IPS-20b (cell line): ENCODE data around the gene ATP8A1.

Source experiments
- H3K27ac ChIP-seq: one replicate; pipeline ENCODE4 v1.5.1; 2013; ENCODE audit warnings: low read length
- H3K27me3 ChIP-seq: 2 replicates; pipeline ENCODE4 v1.6.1; 2013; ENCODE audit warnings: mild to moderate bottlenecking, low read length, inconsistent platforms; ENCODE audit not compliant: insufficient read depth
- H3K36me3 ChIP-seq: 2 replicates; pipeline ENCODE4 v1.6.1; 2013; ENCODE audit warnings: low read depth, mild to moderate bottlenecking, inconsistent platforms, low read length, moderate library complexity; ENCODE audit not compliant: insufficient read depth
- H3K4me1 ChIP-seq: 2 replicates; pipeline ENCODE4 v1.6.1; 2013; ENCODE audit warnings: mild to moderate bottlenecking, control low read depth, inconsistent platforms, low read length, moderate library complexity; ENCODE audit not compliant: insufficient read depth
- H3K4me3 ChIP-seq: 2 replicates; pipeline ENCODE4 v1.5.1; 2013; ENCODE audit warnings: mild to moderate bottlenecking, low read length, inconsistent platforms
- H3K9ac ChIP-seq: 2 replicates; pipeline ENCODE4 v1.6.1; 2013; ENCODE audit warnings: low read depth, mild to moderate bottlenecking, inconsistent platforms, low read length, moderate library complexity
- H3K9me3 ChIP-seq: 2 replicates; pipeline ENCODE4 v1.6.1; 2013; ENCODE audit warnings: mild to moderate bottlenecking, low read depth, low read length, inconsistent platforms; ENCODE audit not compliant: insufficient read depth

The ATP8A1 gene

DNA sequence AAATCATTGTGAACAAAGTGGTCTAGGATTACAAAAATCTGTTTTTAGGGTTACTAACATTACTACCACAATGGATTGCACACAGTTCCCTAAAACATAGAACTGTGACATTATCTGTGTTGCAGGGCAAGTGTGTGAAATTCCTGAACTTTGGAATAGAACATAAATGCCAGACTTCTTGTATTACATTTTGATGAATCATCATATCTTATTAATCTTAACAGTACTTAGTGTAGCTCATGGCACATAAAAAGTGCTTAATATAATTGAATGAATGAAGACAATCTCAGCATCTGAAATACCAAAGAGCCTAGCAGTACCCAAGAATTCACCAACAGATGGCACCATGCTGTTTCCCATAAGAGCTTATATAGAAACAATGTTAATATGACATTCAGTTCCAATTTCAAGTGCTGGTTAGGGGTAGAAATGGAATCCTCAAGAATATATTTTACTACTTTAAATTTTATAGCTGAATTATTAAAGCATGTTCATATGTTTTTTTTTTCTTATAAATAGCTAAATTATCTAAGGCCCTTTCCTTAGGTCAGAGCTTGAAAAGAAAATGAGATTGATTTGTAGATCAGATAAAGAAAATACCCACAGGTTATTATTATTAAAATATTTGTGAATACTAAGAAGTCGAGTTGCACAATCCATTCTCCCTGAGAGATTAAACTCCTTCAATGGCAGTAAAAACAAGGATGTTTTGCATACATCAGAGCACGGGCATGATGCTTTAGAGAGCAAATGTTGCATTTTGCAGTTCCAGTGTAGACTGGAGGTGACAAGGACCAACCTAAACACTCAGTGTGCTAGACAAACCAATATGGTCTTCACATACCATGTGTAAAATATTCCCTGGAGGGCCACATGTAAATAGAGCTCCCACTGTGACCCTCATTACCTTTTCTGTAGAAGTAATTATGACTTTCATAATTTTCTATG, 285.3 kb downstream of the ATP8A1 start:
- no peaks in the 10 kb centered on the region for H3K27me3 ChIP-seq
- no peaks in the 10 kb centered on the region for H3K9me3 ChIP-seq
- H3K36me3 ChIP-seq = no peaks in the 10 kb centered on the region
- no peak overlapping the region for H3K4me3 ChIP-seq
- H3K9ac ChIP-seq = no peak overlapping the region
- H3K4me1 ChIP-seq = no peaks in the 10 kb centered on the region
- H3K27ac ChIP-seq = no peak overlapping the region

DNA sequence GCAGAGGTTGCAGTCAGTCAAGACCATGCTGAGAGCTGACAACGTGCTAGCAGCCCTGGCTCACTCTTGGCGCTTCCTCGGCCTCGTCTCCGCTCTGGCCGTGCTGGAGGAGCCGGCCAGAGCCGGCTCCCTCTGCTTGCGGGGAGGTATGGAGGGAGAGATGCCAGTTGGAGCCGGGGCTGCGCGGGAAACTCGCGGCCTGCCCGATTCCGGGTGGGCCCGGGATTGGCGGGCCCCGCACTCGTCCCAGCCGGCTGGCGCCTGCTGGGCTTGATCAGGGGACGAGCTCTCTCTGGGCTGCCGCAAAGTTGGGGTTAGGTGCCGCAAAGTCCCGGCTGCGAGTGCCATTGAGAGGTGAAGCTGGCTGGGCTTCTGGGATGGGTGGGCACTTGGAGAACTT, 287.4 kb downstream of the ATP8A1 start:
- Histone ChIP-seq H3K27me3 (no peaks in the 10 kb centered on the region), H3K4me3 (no peak overlapping the region), H3K36me3 (no peaks in the 10 kb centered on the region), H3K9me3 (no peaks in the 10 kb centered on the region), H3K27ac (no peak overlapping the region), H3K4me1 (no peaks in the 10 kb centered on the region), H3K9ac (no peak overlapping the region)

DNA sequence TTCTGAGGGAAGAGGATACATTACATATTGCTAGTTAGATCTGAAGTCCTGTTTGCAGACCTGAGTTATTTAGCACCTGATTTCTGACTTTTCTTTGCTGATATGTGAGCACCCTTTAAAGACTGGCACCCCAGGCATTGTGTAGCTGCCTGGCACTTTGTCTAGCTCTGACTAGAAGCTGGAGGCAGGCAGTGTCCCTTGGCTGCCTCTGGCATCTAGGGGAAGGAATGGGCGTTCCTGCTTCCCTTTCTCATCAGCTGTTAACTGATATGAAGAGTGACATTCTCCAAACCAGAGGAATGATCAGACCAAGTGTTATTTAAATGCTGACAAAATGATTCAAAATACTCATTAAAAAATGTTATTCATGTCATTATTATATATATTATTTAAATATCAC, 289.9 kb downstream of the ATP8A1 start:
- H3K9ac ChIP-seq = no peak overlapping the region
- H3K4me1 ChIP-seq = no peaks in the 10 kb centered on the region
- no peak overlapping the region for H3K4me3 ChIP-seq
- no peak overlapping the region for H3K27ac ChIP-seq
- no peaks in the 10 kb centered on the region for H3K36me3 ChIP-seq
- H3K9me3 ChIP-seq = no peaks in the 10 kb centered on the region
- no peaks in the 10 kb centered on the region for H3K27me3 ChIP-seq

GRCh38 chr4:42364266-42365053, 292.4 kb downstream of the ATP8A1 start:
- Histone ChIP-seq H3K9me3 (no peaks in the 10 kb centered on the region), H3K27me3 (no peaks in the 10 kb centered on the region; the same call in 1 of the 2 replicates), H3K27ac (no peak overlapping the region), H3K36me3 (no peaks in the 10 kb centered on the region), H3K4me1 (no peaks in the 10 kb centered on the region), H3K9ac (no peak overlapping the region), H3K4me3 (no peak overlapping the region)

- Histone ChIP-seq H3K36me3 (no peaks in the 10 kb centered on the region), H3K4me3 (no peak overlapping the region), H3K27ac (no peak overlapping the region), H3K4me1 (no peaks in the 10 kb centered on the region), H3K9me3 (no peaks in the 10 kb centered on the region), H3K27me3 (no peaks in the 10 kb centered on the region; the same call in 1 of the 2 replicates), H3K9ac (no peak overlapping the region)
Observed at GRCh38 chr4:42363614-42364013, 293.3 kb downstream of the ATP8A1 start.

GRCh38 chr4:42362591-42362990, 294.3 kb downstream of the ATP8A1 start:
- no peaks in the 10 kb centered on the region for H3K9me3 ChIP-seq
- H3K4me3 ChIP-seq = no peak overlapping the region
- H3K36me3 ChIP-seq = no peaks in the 10 kb centered on the region
- H3K27ac ChIP-seq = no peak overlapping the region
- no peaks in the 10 kb centered on the region; the same call in 1 of the 2 replicates for H3K27me3 ChIP-seq
- no peaks in the 10 kb centered on the region for H3K4me1 ChIP-seq
- no peak overlapping the region for H3K9ac ChIP-seq

GRCh38 chr4:42361456-42361855, 295.4 kb downstream of the ATP8A1 start:
- Histone ChIP-seq H3K9me3 (no peaks in the 10 kb centered on the region), H3K27ac (no peak overlapping the region), H3K36me3 (no peaks in the 10 kb centered on the region), H3K27me3 (no peaks in the 10 kb centered on the region; the same call in 1 of the 2 replicates), H3K4me3 (no peak overlapping the region), H3K9ac (no peak overlapping the region), H3K4me1 (no peaks in the 10 kb centered on the region)

GRCh38 chr4:42360256-42360669, 296.6 kb downstream of the ATP8A1 start:
- no peaks in the 10 kb centered on the region for H3K9me3 ChIP-seq
- no peak overlapping the region for H3K9ac ChIP-seq
- no peaks in the 10 kb centered on the region for H3K36me3 ChIP-seq
- H3K4me1 ChIP-seq = no peaks in the 10 kb centered on the region; the same call in 1 of the 2 replicates
- H3K4me3 ChIP-seq = no peak overlapping the region
- no peak overlapping the region for H3K27ac ChIP-seq
- no peaks in the 10 kb centered on the region; the same call in 1 of the 2 replicates for H3K27me3 ChIP-seq

GRCh38 chr4:42359711-42360110, 297.2 kb downstream of the ATP8A1 start:
- no peaks in the 10 kb centered on the region; the same call in 1 of the 2 replicates for H3K4me1 ChIP-seq
- no peak overlapping the region for H3K9ac ChIP-seq
- H3K27me3 ChIP-seq = no peaks in the 10 kb centered on the region; the same call in 1 of the 2 replicates
- H3K27ac ChIP-seq = no peak overlapping the region
- no peak overlapping the region for H3K4me3 ChIP-seq
- no peaks in the 10 kb centered on the region for H3K36me3 ChIP-seq
- no peaks in the 10 kb centered on the region for H3K9me3 ChIP-seq
